ENCODE measurements around the gene GRM8. TPM values are rescaled to one million over a fixed set of nuclear protein-coding genes. Genes with fewer than 3 reads are reported as not detected.

GRM8 gene
- total and polyA plus RNA-seq, 4 donors, result 0.28 to 4.9 (median 2.8) TPM

- DNase-seq (ENCODE audit: low spot score), result no peak
- WGBS, result 51% methylated on average over 4 of the region's 4 CpGs
- Histone ChIP-seq H3K27ac (ENCODE audit: low read depth in 1 of 2, low read length in 2 of 2) (no peak overlapping the region), H3K36me3 (ENCODE audit: control insufficient read depth in 4 of 4, insufficient read depth in 3 of 4, low read depth in 1 of 4, low read length in 3 of 4) (no peaks in the 10 kb centered on the region), H3K9ac (ENCODE audit: low read depth in 1 of 2, low read length in 2 of 2) (no peak overlapping the region), H3K9me3 (ENCODE audit: control insufficient read depth in 4 of 4, low read length in 3 of 4) (no peaks in the 10 kb centered on the region), H3K4me1 (ENCODE audit: control insufficient read depth in 4 of 4, insufficient read depth in 4 of 4, low read length in 3 of 4) (no peaks in the 10 kb centered on the region), H3K27me3 (ENCODE audit: control insufficient read depth in 4 of 4, insufficient read depth in 4 of 4, low read length in 3 of 4) (no peaks in the 10 kb centered on the region), H3K4me3 (ENCODE audit: low read depth in 1 of 3, low read length in 3 of 3) (no peak overlapping the region)
- TF ChIP-seq RXRA (IDR thresholded peaks at IDR 0.05), result no peak
- TF ChIP-seq TAF1 (conservative IDR thresholded peaks at IDR 0.05), result no peak
- no peak for TF ChIP-seq SP1 (IDR thresholded peaks at IDR 0.05)
- no peak for TF ChIP-seq CTCF (IDR thresholded peaks at IDR 0.05; ENCODE audit: low read depth, low read length, missing input control)
- TF ChIP-seq REST (IDR thresholded peaks at IDR 0.05), result no peak
- no peak for TF ChIP-seq FOXA2 (IDR thresholded peaks at IDR 0.05)
- no peak for TF ChIP-seq HNF4A (conservative IDR thresholded peaks at IDR 0.05)
- TF ChIP-seq RAD21 (IDR thresholded peaks at IDR 0.05), result no peak
- TF ChIP-seq HNF4G (IDR thresholded peaks at IDR 0.05), result no peak
- no peak for TF ChIP-seq NR2F2 (IDR thresholded peaks at IDR 0.05)
- TF ChIP-seq MAX (IDR thresholded peaks at IDR 0.05), result no peak
- TF ChIP-seq GABPA (IDR thresholded peaks at IDR 0.05 in 1 of 2, conservative IDR thresholded peaks at IDR 0.05 in 1 of 2), result no peak
- TF ChIP-seq FOXA1 (IDR thresholded peaks at IDR 0.05), result no peak
- TF ChIP-seq ZBTB33 (IDR thresholded peaks at IDR 0.05), result no peak
- TF ChIP-seq YY1 (IDR thresholded peaks at IDR 0.05), result no peak
- TF ChIP-seq ATF3 (IDR thresholded peaks at IDR 0.05), result no peak
These were observed 802.5 kb downstream of the GRM8 start for GRCh38 chr7:126450269-126450671.
